Left renal cortex interstitium (tissue), 4 donors: Measurements from ENCODE around the gene SUPT3H. TPM values are rescaled to one million over a fixed set of nuclear protein-coding genes. Genes with fewer than 3 reads are reported as not detected.

ENCODE experiments used
- DNase-seq, 4 donors: peaks; one replicate each; pipeline ENCODE4 v3.0.0-alpha.2; 2013; ENCODE audit warnings: low read depth in 4 of 4, low spot score in 2 of 4, missing footprints in 1 of 4
- polyA plus RNA-seq, 4 donors: library from polyadenylated mRNA; unstranded; fragments of 120-200 nt; gene quantifications; one replicate each; pipeline ENCODE4 v1.2.1, GENCODE V29; 2013; ENCODE audit not compliant: insufficient read length in 4 of 4

The SUPT3H gene
- polyA plus RNA-seq, 4 donors: 18.8 to 24.9 (median 22.4) TPM

GRCh38 chr6:45027126-45027525 is 350.6 kb downstream of the SUPT3H start:
- no peak for DNase-seq

- no peak for DNase-seq
These were observed 351.7 kb downstream of the SUPT3H start for GRCh38 chr6:45026003-45026516.

GRCh38 chr6:45024610-45025009 is 353.1 kb downstream of the SUPT3H start:
- DNase-seq: no peak

GRCh38 chr6:45021676-45022075 is 356.1 kb downstream of the SUPT3H start:
- no peak for DNase-seq

GRCh38 chr6:45012687-45013086 is 365.0 kb downstream of the SUPT3H start:
- DNase-seq: no peak

- DNase-seq: no peak
These were observed 368.2 kb downstream of the SUPT3H start for GRCh38 chr6:45009576-45009975.

GRCh38 chr6:45006893-45007292 is 370.8 kb downstream of the SUPT3H start:
- DNase-seq: no peak

- no peak for DNase-seq
These were observed 373.8 kb downstream of the SUPT3H start for GRCh38 chr6:45003961-45004360.

- no peak for DNase-seq
These were observed 374.3 kb downstream of the SUPT3H start for GRCh38 chr6:45003387-45003786.

GRCh38 chr6:45002390-45003105 is 375.2 kb downstream of the SUPT3H start:
- no peak for DNase-seq

- no peak for DNase-seq
These were observed 376.1 kb downstream of the SUPT3H start for GRCh38 chr6:45001663-45002062.

GRCh38 chr6:45000833-45001232 is 376.9 kb downstream of the SUPT3H start:
- DNase-seq: no peak

GRCh38 chr6:44999066-44999465 is 378.7 kb downstream of the SUPT3H start:
- DNase-seq: no peak

- DNase-seq: no peak
These were observed 382.1 kb downstream of the SUPT3H start for GRCh38 chr6:44995486-44996132.

GRCh38 chr6:44989391-44989790 is 388.3 kb downstream of the SUPT3H start:
- no peak for DNase-seq

GRCh38 chr6:44985006-44985405 is 392.7 kb downstream of the SUPT3H start:
- DNase-seq: no peak

- DNase-seq: no peak
These were observed 394.0 kb downstream of the SUPT3H start for GRCh38 chr6:44983467-44984365.

GRCh38 chr6:44980841-44981240 is 396.9 kb downstream of the SUPT3H start:
- no peak for DNase-seq

- no peak for DNase-seq
These were observed 400.8 kb downstream of the SUPT3H start for GRCh38 chr6:44976677-44977641.

- no peak for DNase-seq
These were observed 403.2 kb downstream of the SUPT3H start for GRCh38 chr6:44974511-44974910.
